DND-41 (cell line): ENCODE measurements around the gene AP1B1.
A peak's percentile ranks its signal among the peaks of the same experiment; 100 is the strongest.

Source experiments
- ATAC-seq: fragments of 200-7000 bp; cut with Tn5 transposase; 3 replicates; pipeline ENCODE4 v1.9.1; 2021; ENCODE audit warnings: low read depth; ENCODE audit not compliant: insufficient read depth
- DNase-seq: peaks from one replicate; pipeline ENCODE4 v3.0.0-alpha.2; 2020
- H2AFZ ChIP-seq: 2 replicates; pipeline ENCODE4 v1.6.0; 2012; ENCODE audit warnings: low read depth, low read length
- H3K27ac ChIP-seq: 2 replicates; pipeline ENCODE4 v1.5.1; 2012; ENCODE audit warnings: low read length, inconsistent platforms
- H3K27me3 ChIP-seq: fragments of 200-600 bp; sonication (generic); 2 replicates; pipeline ENCODE4 v1.6.0; 2012; ENCODE audit warnings: low read length, mild to moderate bottlenecking, inconsistent platforms; ENCODE audit not compliant: insufficient read depth, poor library complexity
- H3K36me3 ChIP-seq: 2 replicates; pipeline ENCODE4 v1.5.1; 2012; ENCODE audit warnings: low read length, inconsistent platforms; ENCODE audit not compliant: insufficient read depth
- H3K4me1 ChIP-seq: 2 replicates; pipeline ENCODE4 v1.5.1; 2012; ENCODE audit warnings: mild to moderate bottlenecking, low read length; ENCODE audit not compliant: insufficient read depth
- H3K4me2 ChIP-seq: 2 replicates; pipeline ENCODE4 v1.6.0; 2012; ENCODE audit warnings: mild to moderate bottlenecking, moderate library complexity, low read length, inconsistent platforms; ENCODE audit not compliant: insufficient read depth
- H3K4me3 ChIP-seq, 2 experiments: fragments of 200-600 bp in 1 of 2; shearing (Covaris generic) in 1 of 2; 2 replicates each; pipeline ENCODE4 v1.5.1; 2012 to 2016; ENCODE audit warnings: inconsistent platforms in 2 of 2, low read length in 2 of 2, mild to moderate bottlenecking in 2 of 2, low read depth in 1 of 2, moderate library complexity in 1 of 2
- H3K79me2 ChIP-seq: 2 replicates; pipeline ENCODE4 v1.6.0; 2012; ENCODE audit warnings: low read length, inconsistent platforms; ENCODE audit not compliant: insufficient read depth
- H3K9ac ChIP-seq: 2 replicates; pipeline ENCODE4 v1.6.0; 2012; ENCODE audit warnings: low read depth, mild to moderate bottlenecking, inconsistent platforms, low read length, moderate library complexity
- H3K9me3 ChIP-seq: 2 replicates; pipeline ENCODE4 v1.5.1; 2012; ENCODE audit warnings: low read length, moderate library complexity, mild to moderate bottlenecking, inconsistent platforms; ENCODE audit not compliant: insufficient read depth, severe bottlenecking
- H4K20me1 ChIP-seq: 2 replicates; pipeline ENCODE4 v1.6.0; 2012; ENCODE audit warnings: low read length; ENCODE audit not compliant: insufficient read depth
- EZH2 ChIP-seq: IDR thresholded peaks from 3 replicates; pipeline ENCODE4 v1.6.1; 2012; ENCODE audit warnings: borderline replicate concordance, low read depth, mild to moderate bottlenecking, moderate library complexity, low read length, inconsistent platforms; ENCODE audit not compliant: severe bottlenecking
- TF ChIP-seq, protein P1 (sequence below): IDR thresholded peaks from 2 replicates; pipeline ENCODE4 v1.5.1; 2012; ENCODE audit warnings: borderline replicate concordance, low read length, moderate library complexity, mild to moderate bottlenecking; ENCODE audit not compliant: poor library complexity, severe bottlenecking; ENCODE audit errors: extremely low read depth

AP1B1 gene

GRCh38 chr22:29397791-29398190 lies 9.4 kb upstream of the AP1B1 start:
- no peak overlapping the region for H3K4me3 ChIP-seq
- no peak overlapping the region for H3K4me2 ChIP-seq
- no peak overlapping the region for H3K9ac ChIP-seq
- H3K9me3 ChIP-seq, result no peaks in the 10 kb centered on the region
- no peaks in the 10 kb centered on the region for H3K4me1 ChIP-seq
- no peaks in the 10 kb centered on the region for H3K36me3 ChIP-seq
- no peak for ATAC-seq
- H3K27me3 ChIP-seq, result no peaks in the 10 kb centered on the region
- no peaks in the 10 kb centered on the region for H3K79me2 ChIP-seq
- TF ChIP-seq EZH2, result no peak
- TF ChIP-seq, protein P1, sequence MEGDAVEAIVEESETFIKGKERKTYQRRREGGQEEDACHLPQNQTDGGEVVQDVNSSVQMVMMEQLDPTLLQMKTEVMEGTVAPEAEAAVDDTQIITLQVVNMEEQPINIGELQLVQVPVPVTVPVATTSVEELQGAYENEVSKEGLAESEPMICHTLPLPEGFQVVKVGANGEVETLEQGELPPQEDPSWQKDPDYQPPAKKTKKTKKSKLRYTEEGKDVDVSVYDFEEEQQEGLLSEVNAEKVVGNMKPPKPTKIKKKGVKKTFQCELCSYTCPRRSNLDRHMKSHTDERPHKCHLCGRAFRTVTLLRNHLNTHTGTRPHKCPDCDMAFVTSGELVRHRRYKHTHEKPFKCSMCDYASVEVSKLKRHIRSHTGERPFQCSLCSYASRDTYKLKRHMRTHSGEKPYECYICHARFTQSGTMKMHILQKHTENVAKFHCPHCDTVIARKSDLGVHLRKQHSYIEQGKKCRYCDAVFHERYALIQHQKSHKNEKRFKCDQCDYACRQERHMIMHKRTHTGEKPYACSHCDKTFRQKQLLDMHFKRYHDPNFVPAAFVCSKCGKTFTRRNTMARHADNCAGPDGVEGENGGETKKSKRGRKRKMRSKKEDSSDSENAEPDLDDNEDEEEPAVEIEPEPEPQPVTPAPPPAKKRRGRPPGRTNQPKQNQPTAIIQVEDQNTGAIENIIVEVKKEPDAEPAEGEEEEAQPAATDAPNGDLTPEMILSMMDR, result no peak
- no peak for DNase-seq
- no peak overlapping the region for H3K27ac ChIP-seq
- no peak overlapping the region for H2AFZ ChIP-seq
- H4K20me1 ChIP-seq, result no peaks in the 10 kb centered on the region

DNA sequence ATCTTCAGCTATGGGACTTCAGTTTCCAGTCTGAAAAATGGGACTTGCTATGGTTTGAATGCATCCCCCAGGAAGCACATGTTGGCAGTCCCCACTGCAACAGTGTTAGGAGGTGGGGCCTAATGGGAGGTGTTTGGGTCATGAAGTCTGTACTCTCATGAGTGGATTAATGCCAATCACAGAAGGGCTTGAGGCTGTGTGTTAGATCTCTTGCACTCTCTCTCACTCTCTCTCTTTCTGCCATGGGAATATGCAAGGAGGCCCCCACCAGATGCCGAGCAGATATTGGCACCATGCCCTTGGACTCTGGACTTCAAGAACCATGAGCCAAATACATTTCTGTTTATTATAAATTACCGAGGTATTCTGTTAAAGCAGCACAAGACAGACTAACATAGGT lies 7.8 kb upstream of the AP1B1 start:
- H3K79me2 ChIP-seq, result no peaks in the 10 kb centered on the region
- H2AFZ ChIP-seq, result no peak overlapping the region
- TF ChIP-seq, protein P1, result no peak
- TF ChIP-seq EZH2, result no peak
- H3K4me2 ChIP-seq, result no peak overlapping the region
- H3K27me3 ChIP-seq, result no peaks in the 10 kb centered on the region
- H3K4me1 ChIP-seq, result no peaks in the 10 kb centered on the region
- DNase-seq, result no peak
- no peak for ATAC-seq
- no peaks in the 10 kb centered on the region for H3K9me3 ChIP-seq
- H3K9ac ChIP-seq, result no peak overlapping the region
- H3K36me3 ChIP-seq, result no peaks in the 10 kb centered on the region
- H4K20me1 ChIP-seq, result no peaks in the 10 kb centered on the region
- H3K4me3 ChIP-seq, result no peak overlapping the region
- H3K27ac ChIP-seq, result no peak overlapping the region

DNA sequence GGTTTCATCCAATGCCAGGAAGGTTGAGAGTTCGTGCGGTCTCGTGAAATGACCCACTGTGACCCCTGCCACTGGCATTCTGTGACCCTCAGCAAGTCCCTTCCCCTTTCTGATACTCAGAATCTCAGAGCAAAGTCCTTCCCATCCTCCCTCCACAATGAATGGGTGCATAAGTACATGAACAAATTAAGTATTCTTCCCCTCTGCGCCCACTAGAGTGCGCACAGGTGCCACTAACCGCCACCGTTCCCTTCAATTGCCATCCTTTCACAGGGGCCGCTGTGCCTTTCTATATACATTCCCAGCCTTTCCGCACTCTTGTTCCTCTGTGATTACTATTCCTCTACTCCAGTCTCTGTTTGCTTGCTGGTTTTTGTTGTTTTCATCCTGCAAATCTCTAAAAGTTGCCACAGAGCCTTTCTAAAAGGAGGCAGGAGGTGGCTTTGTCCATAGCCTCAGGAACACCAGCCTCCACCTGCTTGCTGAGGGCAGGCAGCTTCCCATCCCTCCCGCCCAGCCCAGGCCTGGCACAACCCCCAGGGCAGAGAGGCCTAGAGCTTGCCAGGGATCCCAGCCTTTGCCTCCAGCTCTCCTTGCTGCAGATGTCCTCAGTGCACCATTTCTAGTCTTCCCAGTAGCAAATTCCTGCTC lies 6.7 kb upstream of the AP1B1 start:
- no peaks in the 10 kb centered on the region for H3K9me3 ChIP-seq
- no peaks in the 10 kb centered on the region for H3K27me3 ChIP-seq
- TF ChIP-seq, protein P1, result peak; percentile 94
- no peak for TF ChIP-seq EZH2
- no peak overlapping the region for H3K4me2 ChIP-seq
- H3K4me3 ChIP-seq, result no peak overlapping the region
- peak; percentile 98 for ATAC-seq
- no peaks in the 10 kb centered on the region for H3K79me2 ChIP-seq
- H3K27ac ChIP-seq, result no peak overlapping the region
- peak; percentile 74 for DNase-seq
- no peaks in the 10 kb centered on the region for H3K36me3 ChIP-seq
- H3K9ac ChIP-seq, result no peak overlapping the region
- no peaks in the 10 kb centered on the region for H3K4me1 ChIP-seq
- no peaks in the 10 kb centered on the region for H4K20me1 ChIP-seq
- peak overlapping the region; percentile 42; the same call in 1 of the 2 replicates for H2AFZ ChIP-seq
